ENCODE data around the gene UACA. TPM values are rescaled to one million over a fixed set of nuclear protein-coding genes. Genes with fewer than 3 reads are reported as not detected.

Gene UACA
- total RNA-seq, 2 experiments from 2014 or later, result 2.4 to 2.8 TPM

- POLR2A ChIA-PET, result interaction anchor here (1.0 kb wide), 1 partner anchor 14 kb away, joined by 3 read pairs; no protein-coding TSS in a partner anchor
- H3K36me3 Mint-ChIP-seq (ENCODE audit: low read depth), result no peaks in the 10 kb centered on the region
- H3K27ac Mint-ChIP-seq, result no peak overlapping the region
- CTCF ChIA-PET, result interaction anchor here (1.8 kb wide), 1 partner anchor 35 kb away, joined by 9 read pairs; no protein-coding TSS in a partner anchor
- no peaks in the 10 kb centered on the region for H3K9me3 Mint-ChIP-seq
- no peaks in the 10 kb centered on the region for H3K4me1 Mint-ChIP-seq (ENCODE audit: low read depth)
- H3K27me3 Mint-ChIP-seq, result peaks cover 6% of the 10 kb centered on the region
- no peak overlapping the region for H3K4me3 Mint-ChIP-seq
- no peak for TF ChIP-seq CTCF (IDR thresholded peaks at IDR 0.05)
- ATAC-seq (no peak), DNase-seq (no peak)
- intact Hi-C loops (cut with micrococcal nuclease), result no loop called here
Observed at GRCh38 chr15:70687482-70687881, 75.9 kb downstream of the UACA start.

- Mint-ChIP-seq H3K27me3 (peaks cover 8% of the 10 kb centered on the region), H3K4me3 (no peak overlapping the region), H3K36me3 (ENCODE audit: low read depth) (no peaks in the 10 kb centered on the region), H3K4me1 (ENCODE audit: low read depth) (no peaks in the 10 kb centered on the region), H3K27ac (no peak overlapping the region), H3K9me3 (no peaks in the 10 kb centered on the region)
- ATAC-seq, result no peak
- intact Hi-C loops (cut with micrococcal nuclease), result no loop called here
- DNase-seq, result no peak
- ChIA-PET CTCF (interaction anchor here (0.7 to 5.6 kb wide), 4 partner anchors 10 to 149 kb away, joined by 3 to 36 read pairs (median 15); no protein-coding TSS in a partner anchor), POLR2A (no interaction called here)
- no peak for TF ChIP-seq CTCF (IDR thresholded peaks at IDR 0.05)
Observed at GRCh38 chr15:70680817-70681216, 82.5 kb downstream of the UACA start.

GRCh38 chr15:70679919-70680231 lies 83.5 kb downstream of the UACA start:
- Mint-ChIP-seq H3K9me3 (no peaks in the 10 kb centered on the region), H3K4me3 (no peak overlapping the region), H3K36me3 (ENCODE audit: low read depth) (no peaks in the 10 kb centered on the region), H3K4me1 (ENCODE audit: low read depth) (no peaks in the 10 kb centered on the region), H3K27ac (no peak overlapping the region), H3K27me3 (peaks cover 6% of the 10 kb centered on the region)
- DNase-seq (no peak), ATAC-seq (no peak)
- POLR2A ChIA-PET, result no interaction called here
- TF ChIP-seq CTCF (IDR thresholded peaks at IDR 0.05), result peak; percentile 35
- CTCF ChIA-PET, result interaction anchor here (0.6 to 5.6 kb wide), 8 partner anchors 11 to 131 kb away, joined by 3 to 36 read pairs (median 4); no protein-coding TSS in a partner anchor
- intact Hi-C loops (cut with micrococcal nuclease), result loop anchor here (5.0 to 10.0 kb wide), 2 partner anchors 45 to 132 kb away; no protein-coding TSS in a partner anchor

- POLR2A ChIA-PET, result interaction anchor here (1.3 kb wide), 1 partner anchor 15 kb away, joined by 3 read pairs; no protein-coding TSS in a partner anchor
- H3K4me3 Mint-ChIP-seq, result no peak overlapping the region
Observed at GRCh38 chr15:70672081-70672480, 91.3 kb downstream of the UACA start.

More at GRCh38 chr15:70672081-70672480, 91.3 kb downstream of the UACA start:
- peak; percentile 78 for ATAC-seq
- Mint-ChIP-seq H3K27me3 (peaks cover 2% of the 10 kb centered on the region), H3K36me3 (ENCODE audit: low read depth) (no peaks in the 10 kb centered on the region), H3K4me1 (ENCODE audit: low read depth) (peaks cover 15% of the 10 kb centered on the region), H3K27ac (no peak overlapping the region), H3K9me3 (no peaks in the 10 kb centered on the region)
- no peak for TF ChIP-seq CTCF (IDR thresholded peaks at IDR 0.05)
- no peak for DNase-seq
- CTCF ChIA-PET, result interaction anchor here (1.5 to 2.4 kb wide), 2 partner anchors 51 to 153 kb away, joined by 4 to 18 read pairs; no protein-coding TSS in a partner anchor
- intact Hi-C loops (cut with micrococcal nuclease), result loop anchor here (10.0 kb wide), 1 partner anchor 53 kb away; no protein-coding TSS in a partner anchor
